A172 (cell line): ENCODE results near the gene GULP1. TPM values are rescaled to one million over a fixed set of nuclear protein-coding genes. Genes with fewer than 3 reads are reported as not detected.
"Not testable (repeated sequence)": the region's sequence is repeated elsewhere in the genome, so short reads cannot be mapped to it uniquely, and the experiment has no call there.

Experiments used
- DNase-seq: peaks from one replicate; pipeline ENCODE4 v3.0.0-alpha.2; 2015; ENCODE audit warnings: low spot score
- total RNA-seq: library from RNA; depleted of rRNA; stranded (reverse); fragments of >200 nt; shearing (Covaris generic); gene quantifications from 2 replicates; pipeline ENCODE4 v1.2.3, GENCODE V29; 2014

GULP1 gene
- total RNA-seq, 1 experiment from 2014 or later, result 320 TPM

DNA sequence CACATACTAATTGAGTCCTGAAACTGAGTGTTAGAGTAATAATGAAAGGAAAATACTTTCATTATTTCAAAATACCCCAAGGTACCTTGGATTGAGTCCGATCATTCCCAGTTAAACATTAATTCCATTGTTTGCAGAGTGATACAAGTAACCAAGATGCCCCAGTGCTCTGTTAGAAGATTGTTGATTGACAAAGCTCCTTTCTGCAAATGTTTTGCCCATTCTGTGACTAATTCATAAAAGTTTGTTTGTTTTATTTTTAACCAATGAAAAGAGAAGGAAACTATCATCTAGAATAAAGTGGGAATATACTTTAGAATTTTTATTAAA is 124.0 kb downstream of the GULP1 start:
- DNase-seq, result no peak

DNA sequence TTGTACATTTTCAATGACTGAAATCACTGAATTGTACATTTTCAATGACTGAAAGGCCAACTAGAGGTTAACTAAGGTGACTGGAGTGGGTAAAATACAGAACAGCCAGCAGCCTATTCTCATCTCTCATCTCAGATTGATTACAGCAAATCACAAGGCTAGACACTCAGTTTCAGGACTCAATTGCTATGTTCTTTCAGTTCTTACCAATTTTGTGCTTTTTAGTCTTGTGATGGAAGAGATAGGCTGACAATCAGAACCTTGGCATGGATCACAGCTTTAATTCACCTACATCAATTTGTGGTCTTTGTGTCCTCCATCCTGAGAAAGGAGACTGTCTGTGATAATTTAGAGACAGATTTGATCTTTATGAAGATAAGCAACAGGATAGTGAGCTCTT is 124.7 kb downstream of the GULP1 start:
- no peak for DNase-seq

DNA sequence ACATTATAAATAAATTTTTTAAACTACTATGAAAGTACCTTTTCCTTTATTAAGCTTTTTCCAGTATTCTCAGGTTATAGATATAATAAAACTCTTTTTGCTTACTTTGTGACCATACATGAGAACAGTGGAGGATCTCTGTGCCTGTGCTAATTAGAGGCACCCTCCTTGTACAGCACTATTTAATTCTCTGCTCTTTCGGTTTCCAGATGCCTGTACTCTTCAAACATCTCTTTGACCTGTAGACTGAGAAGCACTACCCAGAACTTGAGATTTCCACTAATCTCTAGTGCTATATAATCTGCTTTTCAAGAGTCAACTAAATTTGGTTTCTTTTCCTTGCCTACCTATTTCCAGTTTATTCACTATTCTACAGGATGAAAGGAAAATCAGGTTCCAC is 131.1 kb downstream of the GULP1 start:
- DNase-seq, result no peak

DNA sequence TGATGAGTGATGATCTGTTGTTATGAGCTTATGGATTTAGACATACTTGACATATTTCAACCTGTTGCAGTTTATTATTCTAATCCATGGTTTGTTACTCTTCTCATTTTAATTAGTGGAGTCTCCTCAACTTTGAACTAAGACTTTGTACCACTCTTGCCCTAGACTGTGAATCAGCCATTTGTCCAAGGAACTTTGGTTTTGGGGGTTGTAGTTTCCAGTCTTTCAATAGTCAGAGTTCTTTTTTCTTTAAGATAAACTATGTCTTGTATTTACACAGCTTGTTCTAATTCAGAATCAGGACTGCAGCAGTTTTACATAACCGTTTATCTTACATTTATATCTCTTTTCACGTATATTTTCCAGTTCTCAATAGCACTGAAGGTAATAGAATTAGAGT is 133.6 kb downstream of the GULP1 start:
- no peak for DNase-seq

DNA sequence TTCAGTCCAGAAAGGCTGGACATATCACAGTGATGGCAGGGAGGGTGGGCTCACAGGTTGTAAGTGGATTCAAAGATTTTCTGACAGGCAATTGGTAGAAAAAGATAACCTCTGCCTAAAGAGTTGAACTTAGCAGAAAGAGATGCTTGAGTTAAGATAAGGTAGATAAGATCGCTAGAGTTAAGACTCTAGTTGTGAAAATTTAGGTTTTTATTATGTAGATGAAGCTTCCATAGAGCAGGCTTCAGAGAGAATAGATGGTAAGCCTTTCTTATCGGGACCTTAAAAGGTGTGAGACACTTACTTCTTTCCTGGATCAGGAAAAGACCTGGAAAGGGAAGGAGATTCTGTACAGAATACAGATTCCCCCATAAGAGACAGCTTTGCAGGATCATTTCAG is 134.4 kb downstream of the GULP1 start:
- no peak for DNase-seq

DNA sequence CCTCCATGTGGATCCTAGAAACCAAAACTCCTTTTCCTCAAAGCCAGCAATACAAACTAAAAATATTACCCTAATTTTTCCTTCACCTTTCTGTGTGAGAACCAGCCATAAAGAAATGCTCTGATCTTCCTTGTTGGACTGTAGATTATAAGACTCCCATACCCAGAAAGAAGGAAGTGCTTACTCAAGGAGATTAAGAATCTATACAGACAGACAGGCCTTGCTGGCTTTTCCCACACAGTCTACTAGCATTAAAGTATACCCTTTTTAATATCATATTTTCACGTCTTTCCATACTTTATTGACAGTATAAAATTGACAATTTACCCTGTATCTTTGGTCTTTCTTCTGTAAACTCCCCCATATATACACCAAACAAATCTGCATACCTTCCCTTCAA is 139.0 kb downstream of the GULP1 start:
- no peak for DNase-seq

DNA sequence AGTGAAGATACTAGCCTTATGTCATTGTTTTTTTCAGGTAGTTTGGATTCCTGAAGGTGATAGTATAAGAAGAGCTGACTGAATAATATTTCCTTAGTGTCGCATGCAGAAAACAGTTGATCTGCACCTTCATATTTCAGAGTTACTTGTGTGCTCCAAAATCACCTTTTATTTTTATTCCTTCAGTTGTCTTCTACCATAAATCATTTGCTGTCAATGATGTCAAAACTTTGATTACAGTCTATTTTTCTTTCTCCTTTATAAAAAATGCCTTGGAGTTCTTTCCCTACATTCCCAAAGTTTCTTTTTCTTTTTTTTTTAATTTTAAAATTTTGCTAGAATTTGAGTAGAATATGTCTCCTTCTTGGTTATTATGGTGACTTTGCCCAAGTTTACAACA is 142.3 kb downstream of the GULP1 start:
- no peak for DNase-seq

DNA sequence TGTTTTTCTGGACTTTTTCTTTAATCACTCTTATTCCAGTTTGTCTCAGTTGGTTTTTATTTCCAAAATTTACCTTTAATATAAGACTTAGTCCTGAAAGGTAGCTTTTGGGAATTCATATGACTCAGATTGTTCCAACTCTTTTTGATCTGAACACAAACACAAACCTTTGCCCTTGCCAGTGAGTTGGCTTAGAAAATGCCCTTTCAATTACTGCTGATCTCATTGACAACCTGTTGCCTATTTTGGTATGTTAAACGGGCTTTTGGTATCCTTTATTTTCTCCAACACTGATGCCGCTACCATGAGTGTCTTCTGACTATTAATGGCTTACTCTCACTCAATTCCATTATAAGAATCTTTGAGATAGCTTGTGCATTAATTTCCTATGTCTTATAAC is 143.4 kb downstream of the GULP1 start:
- DNase-seq, result no peak

DNA sequence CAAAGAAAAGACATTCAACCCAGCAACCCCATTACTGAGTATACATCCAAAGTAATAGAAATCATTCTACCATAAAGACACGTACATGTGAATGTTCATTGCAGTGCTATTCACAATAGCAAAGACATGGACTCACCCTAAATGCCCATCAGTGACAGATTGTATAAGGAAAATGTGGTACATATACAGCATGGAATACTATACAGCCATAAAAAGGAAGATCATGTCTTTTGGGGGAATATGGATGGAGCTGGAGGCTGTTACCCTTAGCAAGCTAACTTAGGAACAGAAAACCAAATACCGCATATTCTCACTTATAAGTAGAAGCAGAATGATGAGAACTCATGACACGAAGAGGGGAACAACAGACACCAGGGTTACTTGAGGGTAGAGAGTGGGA is 145.9 kb downstream of the GULP1 start:
- no peak for DNase-seq

DNA sequence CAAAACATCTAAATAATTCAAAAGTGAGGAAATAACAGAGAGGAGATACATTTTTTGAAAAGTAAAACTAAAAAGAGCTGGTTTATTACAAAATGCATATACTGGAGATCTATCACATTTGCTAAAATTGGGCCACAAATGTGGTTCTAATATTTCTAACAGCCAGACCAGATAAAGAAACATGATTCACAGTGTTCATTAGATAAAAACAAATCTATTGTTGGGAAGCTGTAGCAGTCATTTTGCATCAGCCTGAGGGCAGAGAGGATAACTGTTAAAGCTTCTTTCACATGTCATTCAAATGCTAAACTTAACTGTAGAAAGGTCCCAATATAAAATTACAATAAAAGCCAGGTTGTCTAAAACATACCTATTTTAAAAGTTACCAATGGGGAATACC is 148.3 kb downstream of the GULP1 start:
- DNase-seq, result no peak

DNA sequence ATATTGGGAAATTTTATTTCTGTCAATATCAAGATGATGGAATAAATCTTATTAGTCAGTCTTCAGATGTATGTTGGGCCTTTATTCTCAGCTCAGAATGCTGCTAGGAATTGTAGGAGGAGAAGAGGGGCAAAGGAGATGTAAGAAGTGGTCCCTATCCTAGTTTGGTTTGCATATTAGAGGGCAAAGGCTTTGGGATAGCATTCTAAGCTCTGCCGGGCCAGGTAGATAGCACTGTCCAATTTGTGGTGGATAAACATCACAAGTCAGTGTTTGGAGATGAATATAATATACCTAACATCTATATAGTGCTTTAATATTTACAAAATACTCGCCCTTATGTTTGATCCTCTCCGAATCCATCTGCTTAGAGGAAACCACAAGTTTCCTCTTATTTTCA is 149.2 kb downstream of the GULP1 start:
- DNase-seq, result no peak

DNA sequence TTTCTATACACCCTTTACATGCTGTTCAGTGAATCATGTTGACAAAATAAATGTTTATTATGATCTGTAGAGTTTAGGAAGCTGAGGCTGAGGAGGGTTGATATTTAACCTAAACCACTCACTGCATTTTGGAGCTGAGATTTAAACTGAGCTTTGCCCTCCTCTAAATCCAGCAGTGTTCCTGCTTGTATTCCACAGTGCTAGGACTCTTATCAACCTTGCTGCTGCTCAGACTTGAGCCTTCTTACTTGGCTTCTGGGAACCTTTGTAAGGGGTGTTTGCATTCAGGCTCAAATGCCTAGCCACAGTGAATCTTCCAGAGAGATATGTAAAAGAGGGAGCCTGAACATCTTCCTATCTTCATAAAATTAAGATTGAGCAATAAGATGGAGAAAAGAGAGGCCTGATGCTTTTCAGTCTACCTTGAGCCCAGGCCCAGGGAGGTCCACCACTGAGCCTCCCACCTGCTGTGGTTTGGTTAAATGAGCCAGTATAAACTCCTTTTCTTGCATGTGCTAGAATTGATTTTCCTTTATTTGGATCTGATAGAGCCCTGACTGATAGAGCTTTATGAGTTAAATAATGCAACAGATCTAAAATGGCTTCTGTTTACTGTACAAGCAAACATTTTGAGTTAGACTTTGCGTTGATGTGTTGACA is 149.7 kb downstream of the GULP1 start:
- DNase-seq, result no peak

DNA sequence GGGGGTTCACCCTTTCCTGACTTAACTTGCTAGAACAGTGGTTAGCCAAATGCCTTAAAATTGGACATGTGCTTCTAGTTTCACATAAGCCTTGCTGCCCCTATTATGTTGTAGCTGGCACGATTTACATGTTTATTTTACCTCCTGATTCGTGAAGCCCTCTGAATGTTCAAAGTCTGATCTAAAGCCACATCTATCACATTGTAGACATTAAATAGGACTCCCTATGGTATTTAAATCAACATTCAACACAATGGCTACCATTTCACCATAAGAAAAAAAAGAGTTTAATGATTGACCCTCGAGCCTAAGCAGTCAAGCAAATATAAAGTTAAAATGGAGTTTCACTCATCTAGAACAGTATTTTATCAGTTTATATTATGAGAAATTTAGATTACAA is 151.5 kb downstream of the GULP1 start:
- no peak for DNase-seq

DNA sequence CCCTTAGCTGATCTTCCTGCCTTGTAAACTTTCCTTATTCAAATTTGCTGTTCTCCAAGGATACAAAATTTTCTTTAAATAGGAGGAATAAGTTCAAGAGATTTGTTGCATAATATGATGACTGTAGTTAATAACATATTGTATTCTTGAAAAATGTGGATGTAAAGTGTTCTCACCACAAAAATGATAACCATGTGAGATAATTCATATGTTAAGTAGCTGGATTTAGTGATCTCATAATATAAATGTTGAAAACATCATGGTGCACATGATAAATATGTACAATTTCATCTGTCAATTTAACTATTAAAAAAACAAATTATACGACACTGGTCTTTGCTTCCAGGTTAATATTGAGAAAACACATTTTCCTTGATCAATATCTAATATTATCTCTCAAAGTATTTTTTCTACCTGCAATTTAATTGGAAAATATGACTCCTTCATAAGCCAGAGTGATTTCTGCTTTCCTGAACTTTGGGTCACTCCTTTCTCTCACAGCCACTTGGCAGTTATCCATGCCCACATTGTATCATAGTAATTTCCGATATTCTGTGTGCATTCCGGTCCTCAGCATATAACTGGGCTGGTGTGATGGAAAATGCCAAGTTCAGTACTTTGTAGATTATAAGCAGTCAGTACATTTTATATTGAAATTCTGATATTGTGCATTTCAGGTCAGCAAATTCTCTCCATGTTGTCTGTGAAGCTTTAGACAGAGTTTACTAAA is 152.6 kb downstream of the GULP1 start:
- DNase-seq, result no peak

DNA sequence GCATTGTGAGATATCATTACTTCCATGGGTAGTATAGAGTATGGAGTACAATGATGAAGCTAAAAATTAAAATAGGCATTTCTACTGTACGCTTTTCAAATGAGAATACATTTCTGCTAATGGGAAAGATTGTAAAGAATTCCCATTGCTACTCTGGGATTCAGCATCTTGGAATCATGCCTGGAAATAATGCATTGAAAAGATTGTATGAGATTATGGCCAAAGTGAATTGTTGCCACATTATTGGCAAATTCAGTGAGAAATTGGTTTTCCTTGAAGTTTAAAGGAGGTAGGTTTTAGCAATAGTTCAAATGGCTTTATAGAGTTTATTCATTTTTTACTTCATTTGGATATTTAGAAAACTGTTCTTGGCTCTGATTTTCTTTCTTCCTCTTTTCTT is 157.9 kb downstream of the GULP1 start:
- DNase-seq, result no peak

DNA sequence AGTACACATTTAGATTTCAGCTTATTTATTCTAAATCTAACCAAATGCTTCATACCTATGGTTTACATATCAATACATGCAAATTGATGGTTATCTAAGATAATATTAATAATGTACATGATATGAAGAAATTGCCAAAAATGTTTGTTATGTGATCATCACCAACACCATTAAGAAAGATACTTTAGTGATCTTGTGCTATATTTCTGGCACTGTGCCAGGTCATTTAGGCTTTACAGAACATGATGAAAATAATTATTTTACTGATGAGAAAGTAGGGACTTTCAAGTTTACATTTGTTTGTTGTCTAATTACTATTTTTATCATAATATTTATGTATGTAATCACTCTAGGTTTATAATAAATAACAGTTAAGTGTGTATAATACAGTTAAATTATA is 158.3 kb downstream of the GULP1 start:
- DNase-seq, result no peak

DNA sequence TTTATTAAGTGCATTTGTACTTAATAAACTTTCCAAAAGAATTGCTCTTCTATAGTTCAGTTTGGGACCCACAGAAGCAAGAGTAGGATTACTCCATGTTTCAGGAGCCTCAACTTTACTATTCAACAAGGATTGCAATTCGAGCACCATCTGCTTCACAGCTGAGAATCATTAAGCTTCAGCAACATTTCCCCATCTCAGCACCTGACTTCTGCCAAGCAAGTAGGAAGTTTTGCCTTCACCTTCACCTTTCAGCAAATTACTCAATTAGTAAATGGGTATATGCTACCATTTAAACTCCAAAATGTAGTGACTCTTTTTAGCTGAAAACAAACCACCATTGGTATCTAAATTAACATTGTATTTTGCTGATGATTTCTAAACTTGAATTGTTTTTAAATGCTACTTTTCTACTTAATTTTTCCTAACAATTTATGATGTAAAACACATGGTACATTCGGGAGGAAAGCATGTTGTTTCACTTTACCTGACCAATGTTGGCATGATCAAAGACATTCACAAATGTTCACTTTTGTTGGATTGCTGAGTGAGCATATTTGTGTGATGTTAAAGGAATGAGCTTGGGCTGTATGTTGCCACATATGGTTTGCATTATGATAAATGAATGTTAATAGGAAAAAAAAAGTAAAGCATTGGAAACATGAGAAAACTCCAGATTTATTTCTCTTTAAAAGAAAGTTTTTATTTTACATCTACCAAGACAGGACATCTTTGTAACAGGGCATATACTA is 159.2 kb downstream of the GULP1 start:
- no peak for DNase-seq

DNA sequence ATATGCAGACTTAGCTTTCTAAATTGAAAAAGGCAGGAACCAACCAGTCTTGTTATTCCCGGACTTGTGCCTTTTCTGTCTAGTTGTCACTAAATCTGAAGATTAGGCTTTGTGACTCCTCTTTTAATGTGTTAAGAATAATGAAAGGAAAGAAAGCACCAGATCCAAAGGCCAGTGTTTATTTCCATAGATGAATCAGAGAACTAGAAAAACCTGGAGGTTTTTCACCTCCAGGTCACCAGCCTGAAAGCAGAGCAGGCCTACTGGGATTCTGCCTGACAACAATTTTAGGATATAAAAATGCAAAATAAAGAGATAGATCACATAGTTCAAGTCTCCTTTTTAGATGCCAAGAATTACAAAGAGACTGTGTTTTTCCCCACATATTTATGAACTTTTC is 160.4 kb downstream of the GULP1 start:
- DNase-seq, result no peak

DNA sequence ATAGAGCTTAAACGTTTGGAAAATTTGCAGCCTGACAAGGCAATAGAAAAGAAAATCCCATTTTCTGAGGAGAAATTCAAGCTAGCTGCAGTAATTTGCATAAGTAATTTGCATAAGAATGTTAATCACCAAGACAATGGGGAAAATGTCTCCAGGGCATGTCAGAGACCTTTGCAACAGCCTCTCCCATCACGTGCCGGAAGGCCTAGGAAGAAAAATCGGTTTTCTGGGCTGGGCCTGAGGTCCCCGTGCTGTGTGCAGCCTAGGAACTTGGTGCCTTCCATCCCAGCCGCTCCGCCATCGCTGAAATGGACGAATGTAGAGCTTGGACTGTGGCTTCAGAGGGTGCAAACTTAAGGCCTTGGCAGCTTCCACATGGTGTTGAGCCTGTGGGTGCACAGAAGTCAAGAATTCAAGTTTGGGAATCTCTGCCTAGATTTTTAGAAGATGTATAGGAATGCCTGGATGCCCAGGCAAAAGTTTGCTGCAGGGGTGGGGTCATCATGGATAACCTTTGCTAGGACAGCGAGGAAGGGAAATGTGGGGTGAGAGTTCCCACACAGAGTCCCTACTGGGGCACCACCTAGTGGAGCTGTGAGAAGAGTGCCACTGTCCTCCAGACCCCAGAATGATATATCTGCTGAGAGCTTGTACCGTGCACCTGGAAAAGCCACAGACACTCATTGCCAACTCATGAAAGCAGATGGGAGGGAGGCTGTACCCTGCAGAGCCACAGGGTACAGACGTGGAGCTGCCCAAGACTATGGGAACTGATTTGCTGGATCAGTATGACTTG is 164.6 kb downstream of the GULP1 start:
- peak; percentile 23 for DNase-seq

DNA sequence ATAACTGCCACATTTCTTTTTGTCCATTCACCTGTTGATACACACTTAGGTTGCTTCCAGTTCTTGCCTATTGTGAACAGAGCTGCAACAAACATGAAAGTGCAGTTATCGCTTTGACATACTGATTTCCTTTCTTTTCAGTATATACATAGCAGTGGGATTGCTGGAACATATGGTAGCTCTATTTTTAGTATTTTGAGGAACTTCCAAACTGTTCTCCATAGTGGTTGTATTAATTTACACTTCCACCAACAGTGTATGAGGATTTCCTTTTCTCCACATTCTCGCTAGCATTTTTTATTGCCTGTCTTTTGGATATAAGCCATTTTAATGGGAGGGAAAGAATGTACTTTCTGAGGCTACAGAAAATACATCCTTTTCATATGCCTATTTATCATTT is 167.4 kb downstream of the GULP1 start:
- DNase-seq, result no peak

DNA sequence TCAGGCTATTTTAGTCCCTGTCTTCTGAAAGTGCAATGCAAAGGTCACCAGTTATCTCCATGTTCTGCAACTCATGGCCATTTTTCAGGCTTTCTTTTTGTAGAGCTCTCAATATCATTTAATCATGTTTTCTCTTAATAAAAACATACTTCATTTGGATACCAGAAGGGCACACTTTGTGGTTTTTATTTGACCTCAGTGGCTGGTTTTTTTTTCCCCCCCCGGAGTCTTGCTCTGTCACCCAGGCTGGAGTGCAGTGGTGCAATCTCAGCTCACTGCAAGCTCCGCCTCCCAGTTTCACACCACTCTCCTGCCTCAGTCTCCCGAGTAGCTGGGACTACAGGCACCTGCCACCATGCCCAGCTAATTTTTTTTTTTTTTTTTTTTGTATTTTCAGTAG is 174.4 kb downstream of the GULP1 start:
- not testable (repeated sequence) for DNase-seq

DNA sequence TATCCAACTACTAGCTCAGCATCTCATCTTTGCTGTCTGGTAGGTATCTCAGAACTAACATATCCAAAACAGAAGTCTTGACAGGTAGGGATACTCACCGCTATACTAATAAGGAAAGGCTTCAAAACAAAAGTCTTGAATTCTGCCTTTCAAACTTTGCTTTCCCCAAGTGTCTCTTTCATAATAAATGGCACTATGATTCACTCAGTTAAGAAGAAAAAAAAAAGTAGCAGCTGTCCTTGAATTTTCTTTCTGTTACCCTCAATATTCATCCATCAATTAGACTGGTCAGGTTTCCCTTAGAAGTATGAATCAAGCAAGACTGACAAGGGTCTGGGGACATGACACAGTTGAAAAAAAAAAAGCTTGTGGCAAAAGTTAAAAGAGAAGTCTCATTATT is 175.1 kb downstream of the GULP1 start:
- DNase-seq, result no peak
